ENCODE results near the gene ADGRL3.
"Not testable (repeated sequence)": the region's sequence is repeated elsewhere in the genome, so short reads cannot be mapped to it uniquely, and the experiment has no call there.

Gene ADGRL3

GRCh38 chr4:61292322-61292721, 92.2 kb downstream of the ADGRL3 start:
- no peak for DNase-seq

GRCh38 chr4:61293707-61294400, 93.7 kb downstream of the ADGRL3 start:
- DNase-seq, result no peak

DNA sequence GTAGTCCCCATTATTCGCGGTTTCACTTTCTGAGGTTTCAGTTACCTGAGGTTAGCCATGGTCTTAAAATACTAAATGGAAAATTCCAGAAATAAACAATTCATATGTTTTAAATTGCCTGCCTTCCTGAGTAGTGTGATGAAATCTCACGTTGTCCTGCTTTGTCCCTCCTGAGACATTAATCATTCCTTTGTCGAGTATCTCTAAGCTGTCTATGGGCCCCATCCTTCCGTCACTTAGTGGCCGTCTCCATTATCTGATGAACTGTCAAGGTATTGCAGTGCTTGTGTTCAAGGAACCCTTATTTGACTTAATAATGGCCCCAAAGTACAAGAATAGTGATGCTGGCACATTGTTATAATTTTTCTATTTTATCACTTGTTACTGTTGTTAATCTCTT, 94.8 kb downstream of the ADGRL3 start:
- DNase-seq, result no peak

GRCh38 chr4:61296144-61296543, 96.0 kb downstream of the ADGRL3 start:
- DNase-seq, result no peak

DNA sequence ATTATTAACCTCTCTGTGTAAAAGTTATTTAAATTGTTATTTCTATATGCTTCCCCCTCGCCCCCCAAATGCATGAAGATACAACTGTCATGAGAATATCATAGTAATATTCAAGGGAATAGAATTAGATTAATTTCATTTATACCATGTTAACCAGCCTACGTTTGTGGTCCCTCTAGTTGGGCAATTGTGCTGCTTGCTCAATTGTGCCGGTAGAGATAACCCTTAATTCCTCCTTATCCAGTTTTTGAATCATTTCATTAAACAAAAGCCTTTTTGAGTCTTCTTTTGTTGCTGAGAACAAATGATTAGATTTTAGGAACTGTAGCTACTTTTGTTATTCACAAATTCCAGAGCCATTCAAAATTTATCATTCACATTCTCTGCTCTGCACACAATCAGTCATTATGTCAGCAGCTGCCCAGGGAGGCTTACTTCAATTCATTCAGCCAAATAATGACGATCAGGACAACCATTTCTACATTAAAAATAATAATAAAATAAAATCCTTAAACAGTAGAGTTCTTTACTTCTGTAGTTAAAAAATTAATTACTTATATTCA, 98.1 kb downstream of the ADGRL3 start:
- DNase-seq, result no peak

DNA sequence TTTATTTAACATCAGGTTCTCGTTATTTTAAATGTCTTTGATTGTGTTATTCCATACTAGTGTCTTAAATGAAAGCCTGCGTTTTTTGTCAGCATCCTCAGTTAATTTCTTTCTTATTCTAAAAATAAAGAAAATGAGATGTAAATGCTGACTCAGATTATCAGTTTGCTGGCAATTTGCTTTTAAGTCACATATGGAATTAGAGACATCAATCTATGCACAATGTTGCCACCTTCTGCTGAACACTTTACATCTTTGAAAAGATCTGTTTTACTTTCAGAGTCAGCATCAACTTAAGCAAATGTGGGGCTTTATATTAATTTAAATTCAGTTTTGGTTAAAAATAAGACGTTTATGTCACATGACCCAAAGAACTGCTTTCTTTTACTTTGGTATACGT, 99.2 kb downstream of the ADGRL3 start:
- DNase-seq, result no peak

- no peak for DNase-seq
These were observed 100.2 kb downstream of the ADGRL3 start for GRCh38 chr4:61300266-61300844.

DNA sequence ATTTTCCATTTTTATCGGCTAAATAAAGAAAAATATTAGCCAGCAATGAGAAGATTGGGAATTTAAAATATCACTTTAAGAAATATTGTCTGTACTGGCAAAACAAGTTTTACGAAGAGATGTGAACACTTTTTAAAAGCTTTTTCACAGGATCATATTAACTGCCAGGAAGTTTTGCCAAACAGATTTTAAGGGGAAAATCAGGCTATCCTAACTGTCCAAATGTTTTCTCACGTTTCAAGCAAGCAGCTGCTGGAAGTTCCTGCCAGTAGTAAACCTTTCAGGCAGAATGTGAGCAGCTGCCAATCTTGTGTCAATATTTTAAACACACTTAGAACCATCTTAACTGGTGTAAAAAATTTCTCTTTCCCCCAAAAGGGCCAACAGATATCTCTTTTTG, 101.1 kb downstream of the ADGRL3 start:
- peak; percentile 4 for DNase-seq

DNA sequence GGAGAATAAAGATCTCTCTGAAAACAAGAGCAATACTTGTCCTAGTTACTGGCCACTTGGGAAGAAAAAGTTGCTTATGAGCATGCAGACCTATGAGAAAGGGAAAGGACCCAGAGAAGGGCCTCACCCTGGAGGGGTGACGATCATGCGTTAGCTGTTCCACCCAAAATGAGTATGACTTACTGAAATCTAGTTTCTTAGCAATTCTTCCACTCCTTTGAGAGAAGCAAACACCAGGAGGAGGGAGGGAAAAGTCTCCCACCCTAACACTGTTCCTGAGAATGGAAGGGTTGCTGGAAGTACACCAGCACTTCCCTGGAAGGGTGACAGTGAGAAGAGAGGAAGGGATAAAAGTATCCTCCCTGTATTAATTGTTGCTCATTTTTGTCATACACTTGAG, 107.9 kb downstream of the ADGRL3 start:
- DNase-seq, result no peak

- DNase-seq, result no peak
These were observed 109.5 kb downstream of the ADGRL3 start for GRCh38 chr4:61309616-61310015.

- DNase-seq, result no peak
These were observed 112.4 kb downstream of the ADGRL3 start for GRCh38 chr4:61312526-61312925.

DNA sequence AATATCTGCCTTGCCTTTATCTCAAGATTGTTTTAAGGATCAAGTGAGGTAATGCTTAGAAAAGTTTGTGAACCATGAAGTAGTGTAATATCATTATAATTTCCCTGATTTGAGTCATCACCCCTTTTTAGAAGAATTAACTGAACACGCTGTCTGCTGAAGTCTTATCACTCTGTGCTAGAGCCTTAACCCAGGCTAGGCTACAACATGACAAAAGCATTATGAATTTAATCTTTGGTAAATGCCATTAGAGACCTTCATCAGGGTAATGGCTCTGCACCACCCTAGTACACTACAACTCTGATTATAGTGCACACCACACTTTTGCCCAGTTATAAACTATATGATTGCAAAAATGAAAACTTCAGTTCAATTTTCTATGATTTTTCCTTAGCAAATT, 118.3 kb downstream of the ADGRL3 start:
- no peak for DNase-seq

DNA sequence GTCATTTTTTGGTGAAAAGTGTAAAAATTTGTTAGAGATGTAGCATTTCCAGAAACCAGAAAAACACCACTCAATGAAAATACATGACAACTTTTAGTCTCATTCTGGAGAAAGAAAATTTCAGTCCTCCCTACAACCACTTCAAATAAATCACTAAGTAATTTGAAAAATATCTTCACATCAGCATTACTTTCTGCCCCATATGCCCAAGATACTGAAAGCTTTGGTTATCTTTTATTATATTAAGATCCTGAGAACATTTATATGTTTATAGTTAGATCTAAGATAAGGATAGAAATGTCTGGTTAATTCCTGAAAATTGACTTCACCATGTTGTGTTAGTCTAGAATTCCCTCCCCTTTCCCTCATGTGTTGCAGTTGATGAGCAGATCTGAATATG, 119.0 kb downstream of the ADGRL3 start:
- DNase-seq, result no peak

- DNase-seq, result no peak
These were observed 120.0 kb downstream of the ADGRL3 start for GRCh38 chr4:61320154-61320553.

DNA sequence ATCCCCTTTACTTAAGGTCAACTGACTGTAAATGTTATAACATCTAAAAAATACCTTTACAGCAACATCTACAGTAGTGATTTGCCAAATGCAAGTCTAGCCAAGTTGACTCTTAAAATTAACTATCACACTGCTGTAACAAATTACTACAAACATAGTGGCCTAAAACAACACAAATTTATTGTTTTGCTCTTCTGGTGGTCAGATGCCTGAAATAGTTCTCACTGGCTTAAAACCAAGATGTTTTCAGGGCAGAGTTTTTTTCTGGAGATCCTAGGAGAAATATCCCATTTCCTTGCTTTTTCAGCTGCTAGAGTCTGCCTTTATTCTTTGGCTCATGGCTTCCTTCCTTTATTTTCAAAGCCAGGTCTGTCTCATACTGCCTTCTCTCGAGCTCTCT, 120.5 kb downstream of the ADGRL3 start:
- no peak for DNase-seq

GRCh38 chr4:61332693-61333092, 132.6 kb downstream of the ADGRL3 start:
- DNase-seq, result no peak

DNA sequence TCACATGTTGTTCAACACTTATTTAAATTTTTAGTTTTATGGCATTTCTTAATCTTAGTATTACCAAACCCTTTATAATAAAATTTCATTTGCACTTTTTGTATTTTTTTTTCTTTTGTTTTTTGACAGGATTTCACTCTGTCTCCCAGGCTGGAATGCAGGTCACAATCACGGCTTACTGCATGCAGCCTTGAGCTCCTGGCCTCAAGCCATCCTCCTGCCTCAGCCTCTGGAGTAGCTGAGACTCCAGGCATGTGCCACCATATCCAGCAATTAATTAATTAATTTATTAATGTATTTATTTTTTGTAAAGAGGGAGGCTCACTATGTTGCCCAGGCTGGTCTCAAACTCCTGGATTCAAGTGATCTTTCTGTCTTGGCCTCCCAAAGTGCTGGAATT, 133.4 kb downstream of the ADGRL3 start:
- DNase-seq, result no peak

DNA sequence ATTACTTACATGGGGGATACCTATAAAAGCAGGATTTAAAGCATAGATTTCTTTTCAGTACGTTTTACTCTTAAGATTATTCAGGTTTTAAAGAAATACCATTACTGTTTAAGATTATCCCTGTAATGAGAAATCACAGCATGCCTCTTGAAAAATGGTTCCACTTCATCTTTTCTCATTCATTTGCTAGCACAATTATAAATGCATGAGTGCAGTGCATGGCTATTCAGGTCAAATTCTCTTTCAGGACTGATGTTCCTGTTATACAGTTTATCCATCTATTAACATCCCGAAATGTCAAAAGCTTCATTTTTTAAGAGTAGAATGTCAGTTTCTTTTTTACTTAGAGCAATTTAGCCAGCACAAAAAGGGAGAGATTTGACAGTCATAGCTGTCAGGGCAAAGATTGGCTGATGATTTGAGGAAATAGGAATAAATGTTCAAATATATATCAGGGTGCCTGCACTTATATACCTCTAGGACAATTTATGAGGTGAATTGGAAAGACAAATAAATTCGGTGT, 135.2 kb downstream of the ADGRL3 start:
- DNase-seq, result no peak

DNA sequence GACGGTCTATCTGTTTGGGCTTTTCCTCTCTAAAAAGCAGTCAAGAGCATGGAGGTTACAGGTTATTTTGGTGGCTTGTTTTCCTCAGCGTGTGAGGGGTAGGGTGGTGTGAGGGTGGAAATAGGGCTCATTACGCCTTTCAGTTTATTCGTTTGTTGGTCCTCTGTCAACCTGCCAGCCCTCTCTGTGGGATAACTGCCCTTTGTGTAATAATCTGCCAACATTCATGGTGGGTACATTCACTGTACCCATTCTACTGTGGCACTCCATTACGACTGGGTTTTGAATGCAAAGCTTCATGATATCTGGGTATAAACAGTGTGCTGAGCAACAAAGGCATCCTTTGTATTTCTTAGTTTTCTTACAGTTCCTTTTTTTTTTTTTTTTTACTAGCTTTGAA, 136.4 kb downstream of the ADGRL3 start:
- no peak for DNase-seq

DNA sequence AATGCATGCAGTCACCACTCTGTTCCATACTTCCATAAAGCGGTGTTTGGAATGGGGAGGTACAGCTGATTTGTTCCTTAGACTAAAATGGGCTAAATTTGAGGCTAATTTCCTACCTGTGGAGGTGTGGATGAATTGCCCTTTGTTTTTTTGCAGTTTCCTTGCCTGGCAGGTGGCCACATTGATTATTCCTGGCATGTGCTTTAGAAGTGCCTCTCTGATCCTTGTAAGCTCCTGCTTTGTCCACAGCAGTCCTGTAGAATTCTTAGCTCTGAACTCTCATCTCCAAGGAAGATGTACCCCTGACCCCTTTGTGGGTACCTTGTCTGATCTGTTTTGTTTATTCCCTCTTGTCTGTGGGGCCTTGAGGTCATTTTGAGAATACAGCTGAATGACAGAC, 136.8 kb downstream of the ADGRL3 start:
- no peak for DNase-seq

GRCh38 chr4:61342061-61342460, 141.9 kb downstream of the ADGRL3 start:
- DNase-seq, result no peak

DNA sequence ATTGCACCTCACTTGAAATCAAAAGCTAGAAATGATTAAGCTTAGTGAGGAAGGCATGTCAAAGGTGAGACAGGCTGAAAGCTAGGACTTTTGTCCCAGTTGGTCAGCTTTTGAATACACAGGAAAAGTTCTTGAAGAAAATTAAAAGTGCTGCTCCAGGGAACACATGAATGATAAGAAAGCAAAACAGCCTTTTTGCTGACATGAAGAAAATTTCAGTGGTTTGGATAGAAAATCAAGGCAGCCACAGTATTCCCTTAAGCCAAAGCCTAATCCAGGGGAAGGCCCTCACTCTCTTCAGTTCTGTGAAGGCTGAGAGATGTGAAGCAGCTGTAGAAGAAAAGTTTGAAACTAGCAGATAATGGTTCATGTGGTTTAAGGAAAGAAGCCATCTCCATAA, 150.8 kb downstream of the ADGRL3 start:
- DNase-seq, result no peak

- DNase-seq, result no peak
These were observed 156.6 kb downstream of the ADGRL3 start for GRCh38 chr4:61356696-61357095.

DNA sequence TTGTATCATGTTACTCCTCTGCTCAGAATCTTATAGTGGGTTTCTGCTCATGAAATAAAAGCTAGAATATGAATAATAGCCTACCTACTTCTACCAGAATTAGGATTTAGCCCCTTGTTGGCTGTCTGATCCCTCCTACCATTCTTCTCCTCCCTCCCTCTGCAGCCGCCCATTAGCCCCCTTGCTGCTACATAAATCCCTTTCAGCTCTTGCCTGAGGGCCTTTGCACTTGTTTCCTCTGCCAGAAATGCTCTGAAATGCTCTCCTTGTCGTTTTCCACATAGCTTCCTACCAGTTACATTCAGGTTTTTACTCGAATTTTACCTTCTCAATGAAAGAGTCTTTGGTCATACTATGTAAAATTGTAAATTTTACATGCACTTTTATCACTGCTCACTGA, 159.2 kb downstream of the ADGRL3 start:
- DNase-seq, result no peak

DNA sequence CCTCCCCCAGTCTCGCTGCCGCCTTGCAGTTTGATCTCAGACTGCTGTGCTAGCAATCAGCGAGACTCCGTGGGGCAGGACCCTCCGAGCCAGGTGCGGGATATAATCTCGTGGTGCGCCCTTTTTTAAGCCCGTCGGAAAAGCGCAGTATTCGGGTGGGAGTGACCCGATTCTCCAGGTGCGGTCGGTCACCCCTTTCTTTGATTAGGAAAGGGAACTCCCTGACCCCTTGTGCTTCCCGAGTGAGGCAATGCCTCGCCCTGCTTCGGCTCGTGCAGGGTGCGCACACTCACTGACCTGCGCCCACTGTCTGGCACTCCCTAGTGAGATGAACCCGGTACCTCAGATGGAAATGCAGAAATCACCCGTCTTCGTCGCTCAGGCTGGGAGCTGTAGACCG, 172.7 kb downstream of the ADGRL3 start:
- DNase-seq, result not testable (repeated sequence)
